H1 (cell line): Measurements from ENCODE around the gene DUSP11. TPM values are rescaled to one million over a fixed set of nuclear protein-coding genes. Genes with fewer than 3 reads are reported as not detected.

Experiments used
- CTCF ChIA-PET: fragments of 300-600 bp; sonication (Branson Sonifier 250); formaldehyde crosslinking; loops from one replicate; lab custom pipeline; 2021; ENCODE audit not compliant: partially characterized antibody; lab: Charles Lee
- POLR2A ChIA-PET: fragments of 300-600 bp; sonication (Branson Sonifier 250); formaldehyde crosslinking; loops from one replicate; lab custom pipeline; 2021; ENCODE audit warnings: inconsistent platforms; ENCODE audit not compliant: partially characterized antibody; lab: Charles Lee
- DNase-seq, 2 experiments: peaks; one replicate each; pipeline versions ENCODE4 v3.0.0 to v3.0.0-alpha.2; 2010 to 2022; ENCODE audit warnings: low spot score in 2 of 2, low read depth in 1 of 2, mixed read lengths in 1 of 2
- FAIRE-seq: peaks from 2 replicates; lab custom pipeline; 2011; peaks lifted over from hg19 to GRCh38; lab: Jason Lieb, UNC
- H2AFZ ChIP-seq: 2 replicates; pipeline ENCODE4 v1.8.1; 2012; ENCODE audit warnings: low read length, inconsistent platforms
- H2AK5ac ChIP-seq: 2 replicates; pipeline ENCODE4 v1.6.1; 2013; ENCODE audit warnings: low read depth, low read length
- H2BK120ac ChIP-seq: replicated peaks from 2 replicates; pipeline ENCODE3; 2013; ENCODE audit warnings: low read depth, low read length, inconsistent platforms
- H2BK12ac ChIP-seq: 2 replicates; pipeline ENCODE4 v1.6.1; 2013; ENCODE audit warnings: low read depth, low read length
- H2BK15ac ChIP-seq: 2 replicates; pipeline ENCODE4 v1.6.1; 2013; ENCODE audit warnings: low read length
- H2BK20ac ChIP-seq: 2 replicates; pipeline ENCODE4 v1.6.1; 2013; ENCODE audit warnings: low read length
- H2BK5ac ChIP-seq: 2 replicates; pipeline ENCODE4 v1.6.1; 2013; ENCODE audit warnings: low read depth, low read length
- H3K14ac ChIP-seq: 2 replicates; pipeline ENCODE4 v1.6.1; 2013; ENCODE audit warnings: inconsistent platforms; ENCODE audit not compliant: insufficient read length
- H3K18ac ChIP-seq: 2 replicates; pipeline ENCODE4 v1.6.1; 2013; ENCODE audit warnings: low read length; ENCODE audit errors: extremely low read depth
- H3K23ac ChIP-seq: 2 replicates; pipeline ENCODE4 v1.6.1; 2013; ENCODE audit warnings: inconsistent platforms; ENCODE audit not compliant: insufficient read length
- H3K23me2 ChIP-seq: 2 replicates; pipeline ENCODE4 v1.6.1; 2013; ENCODE audit warnings: low read depth, low read length
- H3K27ac ChIP-seq: 2 replicates; pipeline ENCODE4 v1.6.1; 2011; ENCODE audit warnings: low read depth, low read length, inconsistent platforms
- H3K27me3 ChIP-seq, 4 experiments: replicated peaks in 1 of 4; 1 replicate in 1 of 4; 2 replicates in 3 of 4; pipeline versions ENCODE4 v1.6.1 to v1.8.1; 2011 to 2013; ENCODE audit warnings: low read length in 3 of 4, mild to moderate bottlenecking in 3 of 4, inconsistent platforms in 2 of 4, mixed read lengths in 2 of 4, moderate library complexity in 1 of 4; ENCODE audit not compliant: control insufficient read depth in 3 of 4, insufficient read depth in 3 of 4; ENCODE audit errors: extremely low read depth in 1 of 4
- H3K36me3 ChIP-seq, 4 experiments: 2 replicates each; pipeline versions ENCODE4 v1.6.1 to v1.8.1; 2011 to 2013; ENCODE audit warnings: mild to moderate bottlenecking in 4 of 4, low read length in 3 of 4, moderate library complexity in 2 of 4, control low read depth in 1 of 4, inconsistent platforms in 1 of 4; ENCODE audit not compliant: insufficient read depth in 4 of 4, control insufficient read depth in 2 of 4
- H3K4ac ChIP-seq: replicated peaks from 2 replicates; pipeline ENCODE3; 2013; ENCODE audit warnings: low read length, low read depth, mixed read lengths, inconsistent platforms; ENCODE audit not compliant: insufficient read length
- H3K4me1 ChIP-seq, 4 experiments: replicated peaks in 1 of 4; 1 replicate in 1 of 4; 2 replicates in 3 of 4; pipeline versions ENCODE4 v1.6.1 to v1.8.1; 2011 to 2013; ENCODE audit warnings: low read length in 3 of 4, inconsistent platforms in 2 of 4, mixed read lengths in 1 of 4; ENCODE audit not compliant: insufficient read depth in 4 of 4, control insufficient read depth in 3 of 4
- H3K4me2 ChIP-seq, 2 experiments: 2 replicates each; pipeline versions ENCODE4 v1.6.1 to v1.8.1; 2011 to 2013; ENCODE audit warnings: low read depth in 2 of 2, low read length in 2 of 2, control low read depth in 1 of 2, inconsistent platforms in 1 of 2, mild to moderate bottlenecking in 1 of 2; ENCODE audit not compliant: insufficient read depth in 1 of 2
- H3K4me3 ChIP-seq, 4 experiments: fragments of 200-600, 300-600 bp in 1 of 4; sonication (generic), shearing (Covaris generic), sonication (Bioruptor Twin) in 1 of 4; 2 replicates each; pipeline versions ENCODE4 v1.5.1 to v1.8.1; 2011 to 2016; ENCODE audit warnings: low read length in 4 of 4, low read depth in 3 of 4, control low read depth in 2 of 4, inconsistent platforms in 2 of 4, mild to moderate bottlenecking in 2 of 4, mixed read lengths in 1 of 4, moderate library complexity in 1 of 4; ENCODE audit not compliant: insufficient read depth in 2 of 4; ENCODE audit errors: extremely low read depth in 1 of 4
- H3K56ac ChIP-seq: replicated peaks from 2 replicates; pipeline ENCODE3; 2013; ENCODE audit warnings: low read depth, mild to moderate bottlenecking, mixed read lengths, low read length, inconsistent platforms; ENCODE audit not compliant: insufficient read length
- H3K79me1 ChIP-seq: 2 replicates; pipeline ENCODE4 v1.6.1; 2013; ENCODE audit warnings: low read depth, low read length, control low read depth
- H3K79me2 ChIP-seq, 2 experiments: 2 replicates each; pipeline versions ENCODE4 v1.6.1 to v1.8.1; 2012 to 2013; ENCODE audit warnings: low read length in 2 of 2, mild to moderate bottlenecking in 2 of 2, inconsistent platforms in 1 of 2; ENCODE audit not compliant: insufficient read depth in 2 of 2, control insufficient read depth in 1 of 2
- H3K9ac ChIP-seq, 4 experiments: replicated peaks in 1 of 4; 1 replicate in 1 of 4; 2 replicates in 3 of 4; pipeline versions ENCODE4 v1.6.1 to v1.8.1; 2011 to 2013; ENCODE audit warnings: low read depth in 3 of 4, low read length in 3 of 4, control low read depth in 2 of 4, mild to moderate bottlenecking in 2 of 4, moderate library complexity in 2 of 4, inconsistent platforms in 1 of 4; ENCODE audit errors: extremely low read depth in 1 of 4
- H3K9me3 ChIP-seq, 2 experiments: 2 replicates each; pipeline versions ENCODE4 v1.6.1 to v1.8.1; 2012 to 2013; ENCODE audit warnings: mild to moderate bottlenecking in 2 of 2, moderate library complexity in 2 of 2, control low read depth in 1 of 2, inconsistent platforms in 1 of 2, low read depth in 1 of 2, low read length in 1 of 2, mixed read lengths in 1 of 2; ENCODE audit not compliant: insufficient read depth in 2 of 2
- H4K20me1 ChIP-seq, 2 experiments: replicated peaks in 1 of 2; 2 replicates each; pipeline versions ENCODE3 to v1.8.1; 2011 to 2013; ENCODE audit warnings: inconsistent platforms in 2 of 2, low read length in 2 of 2, mild to moderate bottlenecking in 1 of 2; ENCODE audit not compliant: insufficient read depth in 2 of 2, control insufficient read depth in 1 of 2
- H4K5ac ChIP-seq: 2 replicates; pipeline ENCODE4 v1.6.1; 2013; ENCODE audit warnings: low read length, low read depth, mixed read lengths, inconsistent platforms; ENCODE audit not compliant: insufficient read length
- H4K8ac ChIP-seq: 2 replicates; pipeline ENCODE4 v1.8.0; 2013; ENCODE audit warnings: mild to moderate bottlenecking, moderate library complexity, low read length, inconsistent platforms; ENCODE audit not compliant: insufficient read depth; ENCODE audit errors: extremely low read depth
- H4K91ac ChIP-seq: replicated peaks from 2 replicates; pipeline ENCODE3; 2013; ENCODE audit warnings: low read length, mixed read lengths, inconsistent platforms; ENCODE audit not compliant: insufficient read length
- BACH1 ChIP-seq: IDR thresholded peaks from 2 replicates; pipeline ENCODE4 v1.6.1; 2012; ENCODE audit warnings: low read length, improper control_type of control experiment
- CBX5 ChIP-seq: fragments of 300-800, 300-1000 bp; sonication (generic); IDR thresholded peaks from 2 replicates; pipeline ENCODE4 v1.7.1; 2016; ENCODE audit warnings: antibody characterized with exemption, low read length, low read depth
- CBX8 ChIP-seq: fragments of 300-800, 300-1000 bp; sonication (generic); IDR thresholded peaks from 2 replicates; pipeline ENCODE4 v1.7.1; 2016; ENCODE audit warnings: low read depth, low read length, borderline replicate concordance
- CREB1 ChIP-seq: IDR thresholded peaks from 2 replicates; pipeline ENCODE4 v1.6.1; 2012; ENCODE audit warnings: inconsistent platforms
- EZH2 ChIP-seq: fragments of 200-600 bp; sonication (generic); IDR thresholded peaks from 2 replicates; pipeline ENCODE4 v1.7.1; 2012; ENCODE audit warnings: low read depth, mild to moderate bottlenecking, moderate library complexity, low read length, inconsistent platforms; ENCODE audit not compliant: severe bottlenecking
- FOSL1 ChIP-seq: IDR thresholded peaks from 2 replicates; pipeline ENCODE4 v1.6.1; 2011; ENCODE audit warnings: mild to moderate bottlenecking, low read depth, low read length, moderate library complexity; ENCODE audit not compliant: insufficient read depth
- HDAC6 ChIP-seq: IDR thresholded peaks from one replicate; pipeline ENCODE4 v1.7.1; 2012; ENCODE audit warnings: low read depth, mild to moderate bottlenecking, inconsistent platforms, low read length, moderate library complexity
- POU5F1 ChIP-seq: IDR thresholded peaks from 2 replicates; pipeline ENCODE4 v1.6.1; 2011; ENCODE audit warnings: low read depth, mild to moderate bottlenecking, low read length, moderate library complexity
- WGBS, 2 experiments: shearing (Covaris generic) in 1 of 2; methylation state at CpG; one replicate each; pipeline versions ENCODE4 v1.1.6 to v1.1.7; 2013 to 2015; ENCODE audit warnings: low lambda C conversion rate in 2 of 2, mixed read lengths in 2 of 2, inconsistent platforms in 1 of 2, low coverage in 1 of 2, missing lambda C conversion rate in 1 of 2; ENCODE audit not compliant: insufficient replicate concordance in 2 of 2, insufficient coverage in 1 of 2, insufficient read length in 1 of 2; ENCODE audit errors: extremely low coverage in 1 of 2, missing lambda C conversion rate in 1 of 2; 5-methylcytosine and 5-hydroxymethylcytosine counted together
- polyA plus RNA-seq, 7 experiments: library from polyadenylated mRNA; depleted of rRNA in 3 of 7; stranded (reverse) in 5 of 7; unstranded in 2 of 7; fragments of >200 nt in 5 of 7; fragments of 200-250 nt in 2 of 7; gene quantifications; 1 replicate in 5 of 7; 2 replicates in 1 of 7; 4 replicates in 1 of 7; pipeline versions ENCODE4 v1.2.1 to v1.2.3, GENCODE V29; 2011 to 2013; ENCODE audit warnings: missing spikeins in 2 of 7, mixed read lengths in 2 of 7
- total RNA-seq: library from RNA; stranded (reverse); fragmentation: NEBNext Ultra II Directional; extraction: Animal tissue kit (Norgen Biotek cat#: 25700); gene quantifications from 2 replicates; pipeline ENCODE4 v1.2.1, GENCODE V29; 2021

DUSP11 gene
- total and polyA plus RNA-seq, 2 of the 8 experiments (the other 6 are each of a cell fraction or from before 2014, with no cell fraction given): 12.2 to 19.1 TPM

- no peak overlapping the region for H4K8ac ChIP-seq
- H3K27me3 ChIP-seq: peaks cover 0 to 7% (median 1%) of the 10 kb centered on the region in 4 experiments; a peak in 4 of 7 replicates
- TF ChIP-seq EZH2 (no peak), CBX8 (no peak), FOSL1 (no peak), BACH1 (no peak), POU5F1 (no peak), CBX5 (no peak), CREB1 (no peak), HDAC6 (no peak)
- H3K4me2 ChIP-seq: peak overlapping the region in 1 of 2 experiments; percentile 67; a peak in 2 of 4 replicates
- H3K79me2 ChIP-seq: peaks cover 0 to 24% of the 10 kb centered on the region in 2 experiments; a peak in 2 of 4 replicates
- FAIRE-seq: no peak
- ChIA-PET CTCF (interaction anchor here (0.8 to 2.6 kb wide), 14 partner anchors 11 to 350 kb away, joined by 3 to 15 read pairs (median 4); partner anchors contain the start of genes DGUOK and MOB1A), POLR2A (interaction anchor here (0.7 to 1.2 kb wide), 9 partner anchors 11 to 371 kb away, joined by 3 to 7 read pairs (median 4); partner anchors contain the start of genes MTHFD2 and TPRKB)
- peaks cover 8% of the 10 kb centered on the region; the same call in 1 of the 2 replicates for H3K79me1 ChIP-seq
- no peak overlapping the region for H3K18ac ChIP-seq
- H2BK20ac ChIP-seq: no peak overlapping the region
- no peak overlapping the region for H3K56ac ChIP-seq
- no peak overlapping the region for H3K9ac ChIP-seq
- peaks cover 5% of the 10 kb centered on the region for H3K23me2 ChIP-seq
- peaks cover 0 to 16% (median 6%) of the 10 kb centered on the region in 4 experiments; a peak in 5 of 8 replicates for H3K36me3 ChIP-seq
- H4K91ac ChIP-seq: no peak overlapping the region
- no peak for DNase-seq
- H3K14ac ChIP-seq: no peak overlapping the region
- no peak overlapping the region for H3K23ac ChIP-seq
- H2BK120ac ChIP-seq: no peak overlapping the region
- peaks cover 0 to 2% of the 10 kb centered on the region in 2 experiments for H4K20me1 ChIP-seq
- H4K5ac ChIP-seq: no peak overlapping the region
- H3K4ac ChIP-seq: no peak overlapping the region
- H3K4me1 ChIP-seq: peaks cover 0 to 2% (median 0%) of the 10 kb centered on the region in 4 experiments; a peak in 2 of 7 replicates
- H2AK5ac ChIP-seq: no peak overlapping the region
- no peak overlapping the region for H2BK12ac ChIP-seq
- H3K27ac ChIP-seq: no peak overlapping the region
- 86% methylated on average over 9 of the region's 9 CpGs; no CpG with 5 or more reads in 1 of the 2 experiments for WGBS, 2 experiments
- no peak overlapping the region for H2BK5ac ChIP-seq
- H2BK15ac ChIP-seq: no peak overlapping the region
- no peaks in the 10 kb centered on the region for H3K9me3 ChIP-seq
- peak overlapping the region in 1 of 4 experiments; percentile 75; a peak in 2 of 8 replicates for H3K4me3 ChIP-seq
- H2AFZ ChIP-seq: no peak overlapping the region
Observed at GRCh38 chr2:73827660-73828388, 47.9 kb upstream of the DUSP11 start.
